ENCODE results near the gene GIMAP2. TPM values are rescaled to one million over a fixed set of nuclear protein-coding genes. Genes with fewer than 3 reads are reported as not detected.

The GIMAP2 gene
- total and polyA plus RNA-seq, 2 donors (not counting 1 experiment from before 2014, with no cell fraction given) = 1.4 to 13.9 TPM

DNA sequence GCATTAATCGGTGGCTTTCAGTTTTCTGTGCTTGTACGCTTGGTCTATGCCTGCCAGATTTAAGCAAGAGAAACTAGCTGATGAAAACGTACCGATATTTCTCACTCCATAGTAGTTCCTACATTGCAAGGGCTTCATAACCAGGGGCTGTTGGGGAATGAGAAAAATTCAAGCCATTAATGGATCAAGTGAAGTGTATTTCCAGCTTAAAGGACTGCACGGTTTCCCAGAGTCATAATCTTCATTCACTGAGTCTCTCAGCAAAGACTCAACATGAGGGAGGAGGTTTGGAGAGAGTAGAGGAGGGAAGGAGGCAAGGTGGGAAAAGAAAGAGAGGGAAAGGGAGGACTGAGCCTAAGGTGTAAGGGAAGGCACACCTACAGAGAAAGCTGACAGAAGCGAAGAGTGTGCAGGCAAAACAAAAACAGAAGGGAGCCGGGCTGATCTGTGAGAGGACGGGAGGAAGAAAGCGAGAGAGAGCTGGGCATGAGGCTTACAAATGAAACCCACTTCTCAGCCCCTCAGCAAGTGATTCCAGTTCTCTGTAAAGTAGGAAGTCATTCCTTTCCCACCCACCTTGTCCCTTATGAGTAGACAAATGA lies 625 bp downstream of the GIMAP2 start:
- Histone ChIP-seq H3K9me3 (ENCODE audit: control insufficient read depth, insufficient read depth, low read depth, low read length) (no peaks in the 10 kb centered on the region), H3K79me2 (ENCODE audit: control insufficient read depth, insufficient read depth, low read length) (no peaks in the 10 kb centered on the region), H4K20me1 (ENCODE audit: control insufficient read depth, extremely low read depth, insufficient read depth, low read length) (no peaks in the 10 kb centered on the region), H3K36me3 (ENCODE audit: control insufficient read depth, insufficient read depth, low read length) (no peaks in the 10 kb centered on the region), H3K27me3 (ENCODE audit: control insufficient read depth, insufficient read depth, low read length) (no peaks in the 10 kb centered on the region), H3K4me2 (ENCODE audit: extremely low read depth, insufficient read depth, low read length) (peak overlapping the region; percentile 77), H3K4me3 (replicated peaks in 1 of 4; ENCODE audit: control extremely low read depth in 1 of 4, insufficient read depth in 1 of 4, low read depth in 3 of 4, low read length in 4 of 4) (peak overlapping the region; percentile 41 to 91 (median 52)), H2AFZ (ENCODE audit: low read length) (peak overlapping the region; percentile 73), H3K9ac (ENCODE audit: insufficient read depth, low read length) (no peak overlapping the region), H3K27ac (ENCODE audit: insufficient read depth, low read length) (no peak overlapping the region), H3K4me1 (ENCODE audit: control insufficient read depth, extremely low read depth, insufficient read depth, low read length) (no peaks in the 10 kb centered on the region)
- TF ChIP-seq, protein P1, sequence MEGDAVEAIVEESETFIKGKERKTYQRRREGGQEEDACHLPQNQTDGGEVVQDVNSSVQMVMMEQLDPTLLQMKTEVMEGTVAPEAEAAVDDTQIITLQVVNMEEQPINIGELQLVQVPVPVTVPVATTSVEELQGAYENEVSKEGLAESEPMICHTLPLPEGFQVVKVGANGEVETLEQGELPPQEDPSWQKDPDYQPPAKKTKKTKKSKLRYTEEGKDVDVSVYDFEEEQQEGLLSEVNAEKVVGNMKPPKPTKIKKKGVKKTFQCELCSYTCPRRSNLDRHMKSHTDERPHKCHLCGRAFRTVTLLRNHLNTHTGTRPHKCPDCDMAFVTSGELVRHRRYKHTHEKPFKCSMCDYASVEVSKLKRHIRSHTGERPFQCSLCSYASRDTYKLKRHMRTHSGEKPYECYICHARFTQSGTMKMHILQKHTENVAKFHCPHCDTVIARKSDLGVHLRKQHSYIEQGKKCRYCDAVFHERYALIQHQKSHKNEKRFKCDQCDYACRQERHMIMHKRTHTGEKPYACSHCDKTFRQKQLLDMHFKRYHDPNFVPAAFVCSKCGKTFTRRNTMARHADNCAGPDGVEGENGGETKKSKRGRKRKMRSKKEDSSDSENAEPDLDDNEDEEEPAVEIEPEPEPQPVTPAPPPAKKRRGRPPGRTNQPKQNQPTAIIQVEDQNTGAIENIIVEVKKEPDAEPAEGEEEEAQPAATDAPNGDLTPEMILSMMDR (conservative IDR thresholded peaks at IDR 0.05 in 1 of 2, IDR thresholded peaks at IDR 0.05 in 1 of 2; ENCODE audit: low read depth in 1 of 2, low read length in 2 of 2) = no peak
- TF ChIP-seq EZH2 (IDR thresholded peaks at IDR 0.05; ENCODE audit: low read length, missing control alignments) = no peak
- DNase-seq (ENCODE audit: low read depth in 2 of 2) = no peak

DNA sequence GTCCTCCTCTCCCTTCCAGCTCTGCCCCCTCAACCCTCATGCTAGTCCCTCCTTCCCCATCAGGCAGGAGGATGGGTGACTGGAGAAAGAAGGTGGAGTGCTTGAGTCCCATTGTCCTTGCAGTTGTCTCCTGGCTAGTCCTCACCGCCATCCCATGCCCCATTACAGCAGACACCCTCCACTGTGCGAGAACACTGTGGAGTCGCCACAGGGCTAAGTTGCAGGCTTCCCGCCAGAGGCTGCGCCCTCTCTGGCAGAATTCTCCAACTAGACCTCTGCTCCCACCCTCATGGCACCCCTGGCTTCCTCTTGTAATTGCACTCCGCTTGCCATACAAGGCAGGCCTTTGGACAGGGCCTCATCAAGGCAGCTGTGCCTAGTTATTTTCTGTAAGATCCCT lies 3.1 kb downstream of the GIMAP2 start:
- H4K20me1 ChIP-seq (ENCODE audit: control insufficient read depth, extremely low read depth, insufficient read depth, low read length) = no peaks in the 10 kb centered on the region

DNA sequence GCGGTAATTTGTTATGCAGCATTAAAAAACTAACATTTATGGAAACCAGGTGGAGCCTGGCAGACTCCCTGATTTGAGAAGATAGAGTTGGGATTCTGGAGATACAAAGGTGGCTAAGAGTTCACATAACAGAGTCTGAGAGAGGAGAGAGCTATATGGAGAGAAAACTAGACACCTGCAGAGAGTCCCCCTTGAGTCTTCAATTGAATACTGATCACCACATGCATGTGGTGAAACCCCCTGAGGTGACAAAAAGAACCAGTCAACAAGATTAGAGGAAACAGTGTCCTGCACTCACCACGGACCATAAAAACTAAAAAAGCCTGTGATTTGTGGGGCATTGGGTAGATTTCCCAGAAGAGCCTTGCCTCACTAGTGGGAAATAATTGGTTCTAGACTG lies 10.1 kb downstream of the GIMAP2 start:
- Histone ChIP-seq H3K9ac (ENCODE audit: insufficient read depth, low read length) (no peak overlapping the region), H4K20me1 (ENCODE audit: control insufficient read depth, extremely low read depth, insufficient read depth, low read length) (no peaks in the 10 kb centered on the region), H3K4me3 (replicated peaks in 1 of 4; ENCODE audit: control extremely low read depth in 1 of 4, insufficient read depth in 1 of 4, low read depth in 3 of 4, low read length in 4 of 4) (no peak overlapping the region), H3K36me3 (ENCODE audit: control insufficient read depth, insufficient read depth, low read length) (no peaks in the 10 kb centered on the region), H2AFZ (ENCODE audit: low read length) (no peak overlapping the region), H3K27me3 (ENCODE audit: control insufficient read depth, insufficient read depth, low read length) (no peaks in the 10 kb centered on the region), H3K79me2 (ENCODE audit: control insufficient read depth, insufficient read depth, low read length) (no peaks in the 10 kb centered on the region), H3K4me2 (ENCODE audit: extremely low read depth, insufficient read depth, low read length) (no peak overlapping the region), H3K4me1 (ENCODE audit: control insufficient read depth, extremely low read depth, insufficient read depth, low read length) (no peaks in the 10 kb centered on the region), H3K27ac (ENCODE audit: insufficient read depth, low read length) (no peak overlapping the region), H3K9me3 (ENCODE audit: control insufficient read depth, insufficient read depth, low read depth, low read length) (no peaks in the 10 kb centered on the region)
- TF ChIP-seq, protein P1 (conservative IDR thresholded peaks at IDR 0.05 in 1 of 2, IDR thresholded peaks at IDR 0.05 in 1 of 2; ENCODE audit: low read depth in 1 of 2, low read length in 2 of 2) = no peak
- TF ChIP-seq EZH2 (IDR thresholded peaks at IDR 0.05; ENCODE audit: low read length, missing control alignments) = no peak
- DNase-seq (ENCODE audit: low read depth in 2 of 2) = no peak

More for the DNA sequence above, 3.1 kb downstream of the GIMAP2 start:
- Histone ChIP-seq H2AFZ (ENCODE audit: low read length) (no peak overlapping the region), H3K9ac (ENCODE audit: insufficient read depth, low read length) (no peak overlapping the region), H3K4me2 (ENCODE audit: extremely low read depth, insufficient read depth, low read length) (no peak overlapping the region), H3K9me3 (ENCODE audit: control insufficient read depth, insufficient read depth, low read depth, low read length) (no peaks in the 10 kb centered on the region), H3K27ac (ENCODE audit: insufficient read depth, low read length) (no peak overlapping the region), H3K36me3 (ENCODE audit: control insufficient read depth, insufficient read depth, low read length) (no peaks in the 10 kb centered on the region), H3K27me3 (ENCODE audit: control insufficient read depth, insufficient read depth, low read length) (no peaks in the 10 kb centered on the region), H3K4me1 (ENCODE audit: control insufficient read depth, extremely low read depth, insufficient read depth, low read length) (no peaks in the 10 kb centered on the region), H3K79me2 (ENCODE audit: control insufficient read depth, insufficient read depth, low read length) (no peaks in the 10 kb centered on the region), H3K4me3 (replicated peaks in 1 of 4; ENCODE audit: control extremely low read depth in 1 of 4, insufficient read depth in 1 of 4, low read depth in 3 of 4, low read length in 4 of 4) (no peak overlapping the region)
- DNase-seq (ENCODE audit: low read depth in 2 of 2) = no peak
- TF ChIP-seq, protein P1 (conservative IDR thresholded peaks at IDR 0.05 in 1 of 2, IDR thresholded peaks at IDR 0.05 in 1 of 2; ENCODE audit: low read depth in 1 of 2, low read length in 2 of 2) = no peak
- no peak for TF ChIP-seq EZH2 (IDR thresholded peaks at IDR 0.05; ENCODE audit: low read length, missing control alignments)

Measured in fibroblast of lung (primary cell).